Measurements from ENCODE around the gene LAMA3.

DNA sequence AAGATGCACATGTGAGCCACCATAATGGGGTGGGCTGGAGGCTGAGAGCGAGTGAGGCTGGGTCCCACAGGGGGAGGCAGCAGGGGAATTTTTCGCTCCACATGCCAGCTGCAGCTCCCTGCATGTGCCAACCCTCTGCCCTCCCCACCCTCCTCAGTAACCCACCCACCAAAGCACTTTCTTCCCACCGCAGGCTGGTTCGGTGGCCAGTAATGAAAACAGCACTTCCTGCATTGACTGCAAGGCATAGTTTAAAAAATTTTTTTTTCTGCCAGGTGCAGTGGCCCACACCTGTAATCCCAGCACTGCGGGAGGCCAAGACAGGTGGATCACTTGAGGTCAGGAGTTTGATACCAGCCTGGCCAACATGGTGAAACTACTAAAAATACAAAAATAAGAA is 177.8 kb downstream of the LAMA3 start:
- TF ChIP-seq EZH2 (IDR thresholded peaks at IDR 0.05; ENCODE audit: low read depth, unreplicated experiment): no peak
- TF ChIP-seq, protein P1, sequence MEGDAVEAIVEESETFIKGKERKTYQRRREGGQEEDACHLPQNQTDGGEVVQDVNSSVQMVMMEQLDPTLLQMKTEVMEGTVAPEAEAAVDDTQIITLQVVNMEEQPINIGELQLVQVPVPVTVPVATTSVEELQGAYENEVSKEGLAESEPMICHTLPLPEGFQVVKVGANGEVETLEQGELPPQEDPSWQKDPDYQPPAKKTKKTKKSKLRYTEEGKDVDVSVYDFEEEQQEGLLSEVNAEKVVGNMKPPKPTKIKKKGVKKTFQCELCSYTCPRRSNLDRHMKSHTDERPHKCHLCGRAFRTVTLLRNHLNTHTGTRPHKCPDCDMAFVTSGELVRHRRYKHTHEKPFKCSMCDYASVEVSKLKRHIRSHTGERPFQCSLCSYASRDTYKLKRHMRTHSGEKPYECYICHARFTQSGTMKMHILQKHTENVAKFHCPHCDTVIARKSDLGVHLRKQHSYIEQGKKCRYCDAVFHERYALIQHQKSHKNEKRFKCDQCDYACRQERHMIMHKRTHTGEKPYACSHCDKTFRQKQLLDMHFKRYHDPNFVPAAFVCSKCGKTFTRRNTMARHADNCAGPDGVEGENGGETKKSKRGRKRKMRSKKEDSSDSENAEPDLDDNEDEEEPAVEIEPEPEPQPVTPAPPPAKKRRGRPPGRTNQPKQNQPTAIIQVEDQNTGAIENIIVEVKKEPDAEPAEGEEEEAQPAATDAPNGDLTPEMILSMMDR (conservative IDR thresholded peaks at IDR 0.05; ENCODE audit: low read depth in 2 of 2): no peak
- no peak for TF ChIP-seq POLR2AphosphoS5 (IDR thresholded peaks at IDR 0.05; ENCODE audit: low read depth)
- no peak for TF ChIP-seq EZH2phosphoT487 (IDR thresholded peaks at IDR 0.05; ENCODE audit: unreplicated experiment)
- no peak for TF ChIP-seq ZNF114 (CRISPR knock-in tag; IDR thresholded peaks at IDR 0.05)
- no peak for TF ChIP-seq CREB1 (CRISPR knock-in tag; IDR thresholded peaks at IDR 0.05; ENCODE audit: low read depth)
- TF ChIP-seq, protein P2, sequence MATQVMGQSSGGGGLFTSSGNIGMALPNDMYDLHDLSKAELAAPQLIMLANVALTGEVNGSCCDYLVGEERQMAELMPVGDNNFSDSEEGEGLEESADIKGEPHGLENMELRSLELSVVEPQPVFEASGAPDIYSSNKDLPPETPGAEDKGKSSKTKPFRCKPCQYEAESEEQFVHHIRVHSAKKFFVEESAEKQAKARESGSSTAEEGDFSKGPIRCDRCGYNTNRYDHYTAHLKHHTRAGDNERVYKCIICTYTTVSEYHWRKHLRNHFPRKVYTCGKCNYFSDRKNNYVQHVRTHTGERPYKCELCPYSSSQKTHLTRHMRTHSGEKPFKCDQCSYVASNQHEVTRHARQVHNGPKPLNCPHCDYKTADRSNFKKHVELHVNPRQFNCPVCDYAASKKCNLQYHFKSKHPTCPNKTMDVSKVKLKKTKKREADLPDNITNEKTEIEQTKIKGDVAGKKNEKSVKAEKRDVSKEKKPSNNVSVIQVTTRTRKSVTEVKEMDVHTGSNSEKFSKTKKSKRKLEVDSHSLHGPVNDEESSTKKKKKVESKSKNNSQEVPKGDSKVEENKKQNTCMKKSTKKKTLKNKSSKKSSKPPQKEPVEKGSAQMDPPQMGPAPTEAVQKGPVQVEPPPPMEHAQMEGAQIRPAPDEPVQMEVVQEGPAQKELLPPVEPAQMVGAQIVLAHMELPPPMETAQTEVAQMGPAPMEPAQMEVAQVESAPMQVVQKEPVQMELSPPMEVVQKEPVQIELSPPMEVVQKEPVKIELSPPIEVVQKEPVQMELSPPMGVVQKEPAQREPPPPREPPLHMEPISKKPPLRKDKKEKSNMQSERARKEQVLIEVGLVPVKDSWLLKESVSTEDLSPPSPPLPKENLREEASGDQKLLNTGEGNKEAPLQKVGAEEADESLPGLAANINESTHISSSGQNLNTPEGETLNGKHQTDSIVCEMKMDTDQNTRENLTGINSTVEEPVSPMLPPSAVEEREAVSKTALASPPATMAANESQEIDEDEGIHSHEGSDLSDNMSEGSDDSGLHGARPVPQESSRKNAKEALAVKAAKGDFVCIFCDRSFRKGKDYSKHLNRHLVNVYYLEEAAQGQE (IDR thresholded peaks at IDR 0.05; ENCODE audit: unreplicated experiment): no peak
- TF ChIP-seq, protein P3, sequence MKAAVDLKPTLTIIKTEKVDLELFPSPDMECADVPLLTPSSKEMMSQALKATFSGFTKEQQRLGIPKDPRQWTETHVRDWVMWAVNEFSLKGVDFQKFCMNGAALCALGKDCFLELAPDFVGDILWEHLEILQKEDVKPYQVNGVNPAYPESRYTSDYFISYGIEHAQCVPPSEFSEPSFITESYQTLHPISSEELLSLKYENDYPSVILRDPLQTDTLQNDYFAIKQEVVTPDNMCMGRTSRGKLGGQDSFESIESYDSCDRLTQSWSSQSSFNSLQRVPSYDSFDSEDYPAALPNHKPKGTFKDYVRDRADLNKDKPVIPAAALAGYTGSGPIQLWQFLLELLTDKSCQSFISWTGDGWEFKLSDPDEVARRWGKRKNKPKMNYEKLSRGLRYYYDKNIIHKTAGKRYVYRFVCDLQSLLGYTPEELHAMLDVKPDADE (IDR thresholded peaks at IDR 0.05): no peak
- TF ChIP-seq JUNB (IDR thresholded peaks at IDR 0.05; ENCODE audit: unreplicated experiment): no peak
- no peak for TF ChIP-seq NANOG (IDR thresholded peaks at IDR 0.05; ENCODE audit: borderline replicate concordance)
